ENCODE results near the gene PTPN7.

- TF ChIP-seq, protein P1, sequence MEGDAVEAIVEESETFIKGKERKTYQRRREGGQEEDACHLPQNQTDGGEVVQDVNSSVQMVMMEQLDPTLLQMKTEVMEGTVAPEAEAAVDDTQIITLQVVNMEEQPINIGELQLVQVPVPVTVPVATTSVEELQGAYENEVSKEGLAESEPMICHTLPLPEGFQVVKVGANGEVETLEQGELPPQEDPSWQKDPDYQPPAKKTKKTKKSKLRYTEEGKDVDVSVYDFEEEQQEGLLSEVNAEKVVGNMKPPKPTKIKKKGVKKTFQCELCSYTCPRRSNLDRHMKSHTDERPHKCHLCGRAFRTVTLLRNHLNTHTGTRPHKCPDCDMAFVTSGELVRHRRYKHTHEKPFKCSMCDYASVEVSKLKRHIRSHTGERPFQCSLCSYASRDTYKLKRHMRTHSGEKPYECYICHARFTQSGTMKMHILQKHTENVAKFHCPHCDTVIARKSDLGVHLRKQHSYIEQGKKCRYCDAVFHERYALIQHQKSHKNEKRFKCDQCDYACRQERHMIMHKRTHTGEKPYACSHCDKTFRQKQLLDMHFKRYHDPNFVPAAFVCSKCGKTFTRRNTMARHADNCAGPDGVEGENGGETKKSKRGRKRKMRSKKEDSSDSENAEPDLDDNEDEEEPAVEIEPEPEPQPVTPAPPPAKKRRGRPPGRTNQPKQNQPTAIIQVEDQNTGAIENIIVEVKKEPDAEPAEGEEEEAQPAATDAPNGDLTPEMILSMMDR (IDR thresholded peaks at IDR 0.05), result no peak
- no peak for TF ChIP-seq POLR2A (IDR thresholded peaks at IDR 0.05)
Observed at GRCh38 chr1:202107321-202107761, 53.1 kb downstream of the PTPN7 start.

All from Peyer's patch (tissue), 4 donors.